GM10266 (cell line): ENCODE measurements around the gene NLRP9.
"Not testable (repeated sequence)": the region's sequence is repeated elsewhere in the genome, so short reads cannot be mapped to it uniquely, and the experiment has no call there.

Experiments used
- DNase-seq: peaks from one replicate; pipeline ENCODE4 v3.0.0; 2012; ENCODE audit errors: extremely low spot score
- TF ChIP-seq, protein P1 (sequence below): IDR thresholded peaks from 2 replicates; pipeline ENCODE4 v1.5.1; 2012; ENCODE audit warnings: mild to moderate bottlenecking, low read depth; ENCODE audit not compliant: control insufficient read depth, insufficient read depth; ENCODE audit errors: missing control alignments

Gene NLRP9

DNA sequence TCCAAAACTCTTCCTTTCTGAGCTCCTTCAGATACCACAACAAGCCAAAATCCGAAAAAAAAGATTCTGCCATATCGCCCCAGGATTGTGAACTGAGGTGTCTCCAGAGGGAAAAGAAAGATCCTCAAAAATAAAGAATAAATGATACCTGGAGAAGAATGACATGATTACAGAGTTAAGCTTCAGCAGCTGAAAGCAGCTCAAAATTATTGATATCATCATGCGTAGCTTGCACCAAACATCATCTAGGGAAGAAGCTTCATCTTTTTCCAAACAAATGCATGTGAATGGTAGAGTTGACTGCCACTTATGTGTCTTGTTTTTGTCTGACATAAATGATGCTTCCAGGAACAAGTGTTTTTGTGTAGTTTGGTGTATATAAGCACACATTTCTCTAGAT lies at the start of gene NLRP9:
NLRP9 (minus strand) TSS at position 101 of the 400 bp plus-strand sequence; CDS start at position 73, 28 bp downstream.
- DNase-seq, result no peak
- TF ChIP-seq, protein P1, sequence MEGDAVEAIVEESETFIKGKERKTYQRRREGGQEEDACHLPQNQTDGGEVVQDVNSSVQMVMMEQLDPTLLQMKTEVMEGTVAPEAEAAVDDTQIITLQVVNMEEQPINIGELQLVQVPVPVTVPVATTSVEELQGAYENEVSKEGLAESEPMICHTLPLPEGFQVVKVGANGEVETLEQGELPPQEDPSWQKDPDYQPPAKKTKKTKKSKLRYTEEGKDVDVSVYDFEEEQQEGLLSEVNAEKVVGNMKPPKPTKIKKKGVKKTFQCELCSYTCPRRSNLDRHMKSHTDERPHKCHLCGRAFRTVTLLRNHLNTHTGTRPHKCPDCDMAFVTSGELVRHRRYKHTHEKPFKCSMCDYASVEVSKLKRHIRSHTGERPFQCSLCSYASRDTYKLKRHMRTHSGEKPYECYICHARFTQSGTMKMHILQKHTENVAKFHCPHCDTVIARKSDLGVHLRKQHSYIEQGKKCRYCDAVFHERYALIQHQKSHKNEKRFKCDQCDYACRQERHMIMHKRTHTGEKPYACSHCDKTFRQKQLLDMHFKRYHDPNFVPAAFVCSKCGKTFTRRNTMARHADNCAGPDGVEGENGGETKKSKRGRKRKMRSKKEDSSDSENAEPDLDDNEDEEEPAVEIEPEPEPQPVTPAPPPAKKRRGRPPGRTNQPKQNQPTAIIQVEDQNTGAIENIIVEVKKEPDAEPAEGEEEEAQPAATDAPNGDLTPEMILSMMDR, result no peak

DNA sequence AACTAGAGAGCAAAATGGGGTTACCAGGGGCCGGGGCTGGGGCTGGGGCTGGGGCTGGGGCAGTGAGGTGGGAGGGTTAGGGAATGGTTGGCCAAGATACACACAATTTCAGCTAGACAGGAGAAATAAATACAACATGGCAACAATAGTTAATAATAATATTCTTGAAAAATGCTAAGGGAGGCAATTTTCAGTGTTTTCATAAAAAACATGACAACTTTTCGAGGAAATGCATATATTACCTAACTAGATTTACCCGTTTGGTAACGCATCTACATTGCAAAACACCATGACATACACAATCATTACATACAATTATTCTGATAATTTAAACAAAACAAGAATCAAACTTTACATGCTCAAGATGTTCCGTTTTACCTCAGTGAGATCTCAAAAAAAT lies 42.9 kb upstream of the NLRP9 start:
- DNase-seq, result no peak
- TF ChIP-seq, protein P1, result no peak

DNA sequence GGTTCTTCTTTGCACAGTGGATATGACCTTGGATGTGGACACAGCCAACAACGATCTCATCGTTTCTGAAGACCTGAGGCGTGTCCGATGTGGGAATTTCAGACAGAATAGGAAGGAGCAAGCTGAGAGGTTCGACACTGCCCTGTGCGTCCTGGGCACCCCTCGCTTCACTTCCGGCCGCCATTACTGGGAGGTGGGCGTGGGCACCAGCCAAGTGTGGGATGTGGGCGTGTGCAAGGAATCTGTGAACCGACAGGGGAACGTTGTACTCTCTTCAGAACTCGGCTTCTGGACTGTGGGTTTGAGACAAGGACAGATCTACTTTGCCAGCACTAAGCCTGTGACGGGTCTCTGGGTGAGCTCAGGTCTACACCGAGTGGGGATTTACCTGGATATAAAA lies 40.1 kb upstream of the NLRP9 start:
- no peak for DNase-seq
- TF ChIP-seq, protein P1, result no peak

DNA sequence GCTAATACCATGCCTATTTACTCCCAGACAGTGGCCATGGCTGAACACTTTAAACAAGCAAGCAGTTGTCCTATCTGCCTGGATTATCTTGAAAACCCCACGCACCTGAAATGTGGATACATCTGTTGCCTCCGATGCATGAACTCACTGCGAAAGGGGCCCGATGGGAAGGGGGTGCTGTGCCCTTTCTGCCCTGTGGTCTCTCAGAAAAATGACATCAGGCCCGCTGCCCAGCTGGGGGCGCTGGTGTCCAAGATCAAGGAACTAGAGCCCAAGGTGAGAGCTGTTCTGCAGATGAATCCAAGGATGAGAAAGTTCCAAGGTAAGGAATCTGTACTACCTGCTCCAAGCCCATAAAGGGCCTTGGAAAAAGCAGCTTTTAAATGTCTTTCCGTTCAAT lies 39.3 kb upstream of the NLRP9 start:
- TF ChIP-seq, protein P1, result no peak

DNA sequence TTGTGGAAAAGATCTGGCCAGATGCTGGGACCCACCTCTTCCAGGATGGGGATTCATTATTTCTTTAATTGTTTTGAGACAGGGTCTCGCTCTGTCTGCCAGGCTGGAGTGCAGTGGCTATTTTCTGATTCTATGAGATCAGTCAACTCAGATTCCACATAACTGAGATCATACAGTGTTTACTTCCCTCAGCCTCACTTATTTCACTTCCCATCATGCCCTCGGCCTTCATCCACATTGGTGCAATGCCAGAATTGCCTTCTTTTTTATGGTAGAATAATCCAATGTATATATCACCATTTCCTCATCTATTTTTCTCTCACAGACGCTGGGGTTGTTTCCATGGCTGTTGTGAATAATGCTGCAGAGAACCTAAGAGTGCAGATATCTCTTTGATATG lies 31.4 kb upstream of the NLRP9 start:
- DNase-seq, result not testable (repeated sequence)

More for the DNA sequence above, 39.3 kb upstream of the NLRP9 start:
- no peak for DNase-seq

DNA sequence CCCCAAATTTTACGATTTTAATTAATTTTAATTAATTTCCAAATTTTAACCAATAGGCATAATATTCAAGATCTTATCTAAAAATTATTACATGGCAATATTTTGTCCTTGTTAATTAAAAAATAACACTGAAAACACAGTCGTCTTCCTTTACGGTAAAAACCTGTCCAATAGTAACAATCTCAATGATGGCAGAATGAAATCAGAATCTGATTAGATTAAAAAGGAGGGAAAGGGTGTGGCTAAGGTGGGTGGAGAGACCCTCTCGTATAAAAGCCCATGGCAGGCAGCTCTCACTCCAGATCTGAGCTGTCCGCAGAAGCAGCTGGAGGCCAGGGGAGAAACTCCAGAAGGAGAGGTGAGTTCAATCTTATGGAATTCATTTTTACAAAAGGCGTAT lies 30.6 kb upstream of the NLRP9 start, which contains the start of gene RFPL4AL1:
RFPL4AL1 (plus strand) TSS at position 301 of the 400 bp plus-strand sequence. CDS start 2,687 bp downstream, outside the sequence.
- not testable (repeated sequence) for DNase-seq

DNA sequence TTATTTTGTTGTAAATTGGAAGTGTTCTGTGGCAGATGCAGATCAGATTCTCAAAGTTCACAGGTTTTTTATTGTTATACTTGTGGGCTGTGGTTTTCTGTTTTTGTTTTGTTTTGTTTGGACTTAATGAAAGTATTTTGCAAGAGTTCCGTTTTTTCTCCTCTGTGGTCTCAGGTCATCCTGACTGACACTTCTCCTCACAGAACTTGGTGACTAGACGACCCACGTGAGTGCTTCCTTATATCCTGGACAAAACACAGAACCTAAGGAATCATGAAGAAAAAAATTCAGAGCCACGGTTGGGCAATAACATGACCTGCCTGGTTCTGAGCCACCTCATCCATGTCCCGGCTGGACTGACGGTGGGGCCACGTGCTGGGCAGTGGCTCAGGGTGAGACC lies 28.3 kb upstream of the NLRP9 start:
- no peak for DNase-seq
- TF ChIP-seq, protein P1, result no peak

DNA sequence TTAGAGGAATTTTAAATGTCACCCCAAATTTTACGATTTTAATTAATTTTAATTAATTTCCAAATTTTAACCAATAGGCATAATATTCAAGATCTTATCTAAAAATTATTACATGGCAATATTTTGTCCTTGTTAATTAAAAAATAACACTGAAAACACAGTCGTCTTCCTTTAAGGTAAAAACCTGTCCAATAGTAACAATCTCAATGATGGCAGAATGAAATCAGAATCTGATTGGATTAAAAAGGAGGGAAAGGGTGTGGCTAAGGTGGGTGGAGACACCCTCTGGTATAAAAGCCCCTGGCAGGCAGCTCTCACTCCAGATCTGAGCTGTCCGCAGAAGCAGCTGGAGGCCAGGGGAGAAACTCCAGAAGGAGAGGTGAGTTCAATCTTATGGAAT lies 20.6 kb upstream of the NLRP9 start, which contains the start of gene RFPL4A:
RFPL4A (plus strand) TSS at position 301 of the 400 bp plus-strand sequence. CDS start 2,704 bp downstream, outside the sequence.
- DNase-seq, result not testable (repeated sequence)

DNA sequence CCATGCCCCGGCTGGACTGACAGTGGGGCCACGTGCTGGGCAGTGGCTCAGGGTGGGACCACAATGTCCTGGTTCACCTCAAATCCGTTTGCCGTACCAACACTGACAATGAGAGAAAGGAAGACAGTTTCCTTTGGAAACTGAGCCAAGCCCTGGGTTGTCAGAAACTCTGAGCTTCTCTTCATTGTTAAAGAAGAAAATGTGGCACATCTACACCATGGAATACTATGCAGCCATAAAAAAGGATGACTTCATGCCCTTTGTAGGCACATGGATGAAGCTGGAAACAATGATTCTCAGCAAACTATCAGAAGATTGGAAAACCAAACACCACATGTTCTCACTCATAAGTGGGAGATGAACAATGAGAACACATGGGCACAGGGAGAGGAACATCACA lies 18.6 kb upstream of the NLRP9 start:
- not testable (repeated sequence) for DNase-seq

DNA sequence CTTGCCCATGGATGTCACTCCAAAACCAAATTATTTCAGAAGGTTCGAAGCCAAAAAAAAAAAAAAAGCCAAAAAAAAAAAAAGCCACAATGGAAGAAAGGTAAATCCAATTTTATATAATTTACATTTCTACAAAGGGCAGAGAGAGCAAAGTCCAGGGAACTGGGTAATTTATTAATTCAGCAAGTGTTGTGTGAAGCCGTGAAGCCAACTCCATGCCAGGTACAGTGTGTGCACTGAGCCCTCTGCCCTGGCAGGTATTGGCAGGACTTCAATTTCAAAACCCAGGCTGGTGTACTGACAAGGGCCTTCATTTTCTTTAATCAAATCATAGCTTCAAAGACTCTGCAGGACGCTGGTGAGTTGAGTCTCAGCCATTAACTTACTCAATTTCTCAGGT lies 15.2 kb upstream of the NLRP9 start:
- DNase-seq, result no peak
- TF ChIP-seq, protein P1, result no peak
